CD1c-positive myeloid dendritic cell (primary cell): Measurements from ENCODE around the gene DNAAF3.
A peak's percentile ranks its signal among the peaks of the same experiment; 100 is the strongest.

Experiments
- DNase-seq: peaks from one replicate; pipeline ENCODE4 v3.0.0-alpha.2; 2016; ENCODE audit errors: extremely low spot score

The DNAAF3 gene

GRCh38 chr19:55153652-55154264 lies 12.7 kb downstream of the DNAAF3 start:
- no peak for DNase-seq

DNA sequence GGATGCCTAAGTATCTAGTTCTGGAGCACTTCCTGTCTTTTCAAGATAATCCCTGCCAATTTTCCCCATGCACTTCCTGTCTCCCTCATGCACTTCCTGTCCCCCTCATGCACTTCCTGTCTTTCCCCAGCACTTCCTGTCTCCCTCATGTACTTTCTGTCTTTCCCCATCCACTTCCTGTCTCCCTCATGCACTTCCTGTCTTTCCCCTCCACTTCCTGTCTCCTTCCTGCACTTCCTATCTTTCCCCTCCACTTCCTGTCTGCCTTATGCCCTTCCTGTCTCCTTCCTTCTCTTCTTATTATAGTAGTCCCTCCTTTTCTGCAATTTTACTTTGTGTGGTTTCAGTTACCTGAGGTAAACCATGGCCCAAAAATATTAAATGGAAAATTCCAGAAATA lies 14.4 kb downstream of the DNAAF3 start:
- DNase-seq, result no peak

DNA sequence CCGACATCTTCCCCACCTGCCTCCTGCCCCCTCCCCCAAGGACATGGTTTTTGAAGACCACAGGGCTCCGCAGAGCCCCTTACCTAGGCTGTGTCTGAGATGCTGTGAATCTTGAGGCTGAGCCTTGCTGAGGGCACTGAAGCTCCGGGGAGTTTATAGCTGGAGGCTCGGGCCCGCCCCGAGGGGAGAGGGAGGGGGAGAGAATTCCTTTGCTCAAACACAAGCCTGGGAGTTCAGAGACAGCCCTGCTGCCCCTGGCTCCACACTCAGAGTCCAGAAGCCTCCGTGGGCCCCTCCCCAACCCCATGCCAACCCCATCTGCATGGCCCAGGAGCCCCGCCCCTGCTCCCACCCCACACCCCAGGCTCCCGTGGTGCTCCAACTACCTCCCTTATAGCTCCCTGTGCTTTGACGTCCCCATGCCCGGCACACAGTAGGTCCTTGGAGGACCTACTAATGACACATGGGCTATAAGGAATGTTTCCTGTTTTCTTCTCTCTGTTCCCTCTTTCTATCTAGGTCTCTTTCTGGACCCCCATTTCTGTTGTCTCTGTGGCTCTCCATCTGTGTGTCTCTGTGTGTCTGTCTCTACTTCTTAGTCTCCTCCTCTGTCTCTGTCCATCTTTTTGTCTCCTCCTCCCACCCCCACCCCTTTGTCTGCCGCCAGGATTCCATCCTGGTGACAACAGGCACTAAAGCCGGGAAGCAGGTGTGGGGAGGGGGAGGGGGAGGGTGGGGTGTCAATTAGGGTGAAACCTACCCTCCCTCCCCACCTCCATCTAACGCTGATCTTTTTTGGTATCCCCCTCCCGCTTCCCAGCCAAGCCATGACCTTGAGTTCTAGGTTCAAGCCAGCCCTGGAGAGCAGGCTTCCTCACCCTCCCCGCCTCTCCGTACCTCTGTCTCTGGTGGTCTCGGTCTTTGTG lies 17.1 kb downstream of the DNAAF3 start, which contains the start of gene TNNT1:
Gene TNNT1 (minus strand): TSS at position 129 of the 926 bp plus-strand sequence. CDS start 2,049 bp downstream, outside the sequence.
- no peak for DNase-seq

- no peak for DNase-seq
Measured at GRCh38 chr19:55147545-55148251, 18.7 kb downstream of the DNAAF3 start.

- DNase-seq, result no peak
Measured at GRCh38 chr19:55146705-55147273, 19.6 kb downstream of the DNAAF3 start.

- peak; percentile 37 for DNase-seq
Measured at GRCh38 chr19:55146078-55146704, 20.2 kb downstream of the DNAAF3 start.

- DNase-seq, result no peak
Measured at GRCh38 chr19:55145232-55145631, 21.2 kb downstream of the DNAAF3 start.

DNA sequence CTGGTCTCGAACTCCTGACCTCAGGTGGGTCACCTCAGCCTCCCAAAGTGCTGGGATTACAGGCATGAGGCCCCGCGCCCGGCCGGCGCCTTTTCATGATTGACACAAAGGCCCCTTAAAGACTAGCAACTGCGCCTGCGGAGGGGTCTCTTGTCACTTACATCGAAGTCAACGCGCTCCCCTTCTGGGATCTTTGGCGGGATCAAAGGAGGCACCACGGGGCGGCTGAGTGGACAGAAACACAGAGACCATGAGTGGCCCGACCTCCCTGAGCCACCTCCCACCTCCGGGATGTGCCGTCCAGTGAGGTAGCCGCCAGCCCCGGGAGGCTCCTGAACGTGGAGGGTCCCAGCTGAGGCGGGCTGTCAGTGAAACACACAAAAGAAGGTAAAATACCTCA lies 24.7 kb downstream of the DNAAF3 start:
- DNase-seq, result no peak

- no peak for DNase-seq
Measured at GRCh38 chr19:55137915-55138314, 28.5 kb downstream of the DNAAF3 start.

DNA sequence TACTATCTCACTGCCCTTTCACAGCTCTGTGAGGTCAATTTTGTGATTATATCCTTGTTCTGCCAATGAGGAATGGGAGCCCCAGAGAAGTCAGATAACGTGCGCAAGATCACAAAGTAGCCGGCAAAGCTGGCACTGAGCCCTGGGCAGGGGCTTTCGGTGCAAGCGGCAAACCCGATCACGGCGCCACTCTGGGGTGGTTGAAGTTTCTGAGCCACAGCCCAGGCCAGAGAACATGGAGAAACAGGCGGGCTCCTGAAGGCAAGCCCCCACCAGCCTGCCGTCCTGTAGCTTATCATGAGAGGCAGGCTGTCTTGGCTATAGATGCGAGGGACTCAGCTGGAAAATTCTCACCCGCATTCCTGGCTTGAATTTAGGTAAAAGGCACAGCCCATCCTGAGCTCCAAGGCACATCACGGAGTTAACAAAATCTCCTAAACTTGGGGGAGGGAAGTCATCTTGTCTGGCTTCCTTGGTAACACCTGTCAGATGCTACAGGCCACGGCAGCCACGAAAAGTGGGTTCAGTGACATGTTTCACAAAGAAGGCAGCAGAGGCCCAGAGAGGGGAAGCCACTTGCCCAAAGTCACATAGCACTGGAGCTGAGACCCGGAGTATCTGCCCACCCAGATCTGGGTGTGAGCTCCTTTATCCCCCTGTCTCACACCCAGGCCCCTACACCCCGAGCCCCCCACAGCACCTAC lies 29.9 kb downstream of the DNAAF3 start:
- DNase-seq, result no peak

GRCh38 chr19:55134736-55135135 lies 31.7 kb downstream of the DNAAF3 start:
- no peak for DNase-seq

GRCh38 chr19:55133639-55134444 lies 32.6 kb downstream of the DNAAF3 start:
- no peak for DNase-seq

- DNase-seq, result no peak
Measured at GRCh38 chr19:55132453-55133129, 33.8 kb downstream of the DNAAF3 start.

- no peak for DNase-seq
Measured at GRCh38 chr19:55131421-55131820, 35.0 kb downstream of the DNAAF3 start.

- DNase-seq, result no peak
Measured at GRCh38 chr19:55119053-55119452, 47.4 kb downstream of the DNAAF3 start.

DNA sequence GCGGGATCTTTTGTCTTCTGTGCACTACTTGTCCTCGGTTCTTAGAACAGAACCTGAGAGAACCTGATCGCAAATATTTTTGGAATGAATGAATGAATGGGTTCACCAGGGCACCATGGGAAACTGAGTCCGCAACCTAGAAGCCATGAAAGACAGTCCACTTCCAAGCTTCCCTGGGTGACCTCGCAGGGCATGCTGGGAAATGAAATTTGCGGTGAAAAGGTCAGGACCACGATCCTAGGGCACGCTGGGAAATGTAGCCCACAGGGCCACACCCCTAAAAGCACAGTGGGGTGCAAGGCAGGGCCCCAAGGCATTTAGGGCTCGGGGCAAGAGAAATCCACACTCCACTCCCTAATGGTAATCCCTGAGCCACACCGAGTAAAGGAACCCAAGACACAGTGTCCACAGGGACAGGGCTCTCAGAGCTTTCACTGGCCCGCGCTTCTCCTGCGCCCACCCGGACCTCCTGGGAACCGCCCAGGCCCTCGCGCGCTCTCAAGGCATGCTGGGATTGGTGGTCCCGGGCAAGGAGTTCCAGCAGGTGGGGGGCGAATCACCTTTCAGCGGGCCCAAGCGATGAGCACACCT lies 47.9 kb downstream of the DNAAF3 start:
- no peak for DNase-seq

- peak; percentile 99 for DNase-seq
Measured at GRCh38 chr19:55117663-55118391, 48.6 kb downstream of the DNAAF3 start.
